HG03342 (cell line): ENCODE results near the gene COL6A1.
"Not testable (repeated sequence)": the region's sequence is repeated elsewhere in the genome, so short reads cannot be mapped to it uniquely, and the experiment has no call there.

Source experiments
- ATAC-seq: cut with Tn5 transposase; IDR thresholded peaks from one replicate; pipeline ENCODE4 v1.9.1; 2021; ENCODE audit warnings: mild to moderate bottlenecking, moderate library complexity; ENCODE audit not compliant: unreplicated experiment

Gene COL6A1

GRCh38 chr21:45966791-45967394, 14.7 kb upstream of the COL6A1 start:
- ATAC-seq = no peak

GRCh38 chr21:45969921-45970673, 11.5 kb upstream of the COL6A1 start:
- no peak for ATAC-seq

- ATAC-seq = no peak
These were observed 10.6 kb upstream of the COL6A1 start for GRCh38 chr21:45970674-45971615.

- ATAC-seq = no peak
These were observed 9.8 kb upstream of the COL6A1 start for GRCh38 chr21:45971616-45972352.

- no peak for ATAC-seq
These were observed 9.2 kb upstream of the COL6A1 start for GRCh38 chr21:45972353-45972715.

- ATAC-seq = no peak
These were observed 8.7 kb upstream of the COL6A1 start for GRCh38 chr21:45972716-45973474.

GRCh38 chr21:45973475-45974072, 8.0 kb upstream of the COL6A1 start:
- ATAC-seq = no peak

- ATAC-seq = no peak
These were observed 7.2 kb upstream of the COL6A1 start for GRCh38 chr21:45974073-45975019.

- no peak for ATAC-seq
These were observed 6.4 kb upstream of the COL6A1 start for GRCh38 chr21:45975020-45975666.

- not testable (repeated sequence) for ATAC-seq
These were observed 5.7 kb upstream of the COL6A1 start for GRCh38 chr21:45975667-45976409.

GRCh38 chr21:45976701-45977311, 4.8 kb upstream of the COL6A1 start:
- no peak for ATAC-seq

GRCh38 chr21:45977396-45977795, 4.2 kb upstream of the COL6A1 start:
- ATAC-seq = no peak

GRCh38 chr21:45979141-45979631, 2.4 kb upstream of the COL6A1 start:
- no peak for ATAC-seq

- no peak for ATAC-seq
These were observed 1.9 kb upstream of the COL6A1 start for GRCh38 chr21:45979651-45980050.

- no peak for ATAC-seq
These were observed 1.3 kb upstream of the COL6A1 start for GRCh38 chr21:45980271-45980670.

GRCh38 chr21:45980697-45981096, 873 bp upstream of the COL6A1 start:
- ATAC-seq = no peak
